ENCODE measurements around the gene EPHA6.

EPHA6 gene

GRCh38 chr3:96813820-96814650 is at the start of gene EPHA6:
EPHA6 (plus strand) TSS chr3:96814594.
- no peak for TF ChIP-seq CTCF (IDR thresholded peaks at IDR 0.05; ENCODE audit: low read depth, low read length)
- peak within 1 kb of the TSS; percentile 53 for H3K4me3 ChIP-seq (ENCODE audit: low read depth, low read length)

GRCh38 chr3:96776818-96777217 is 37.6 kb upstream of the EPHA6 start:
- H3K4me3 ChIP-seq (ENCODE audit: low read depth, low read length): no peak overlapping the region
- TF ChIP-seq CTCF (IDR thresholded peaks at IDR 0.05; ENCODE audit: low read depth, low read length): no peak

- no peak overlapping the region for H3K4me3 ChIP-seq (ENCODE audit: low read depth, low read length)
- no peak for TF ChIP-seq CTCF (IDR thresholded peaks at IDR 0.05; ENCODE audit: low read depth, low read length)
Observed at GRCh38 chr3:96779810-96780209, 34.6 kb upstream of the EPHA6 start.

- TF ChIP-seq CTCF (IDR thresholded peaks at IDR 0.05; ENCODE audit: low read depth, low read length): no peak
- H3K4me3 ChIP-seq (ENCODE audit: low read depth, low read length): no peak overlapping the region
Observed at GRCh38 chr3:96796101-96796500, 18.3 kb upstream of the EPHA6 start.

GRCh38 chr3:96803870-96804269 is 10.5 kb upstream of the EPHA6 start:
- H3K4me3 ChIP-seq (ENCODE audit: low read depth, low read length): no peak overlapping the region
- no peak for TF ChIP-seq CTCF (IDR thresholded peaks at IDR 0.05; ENCODE audit: low read depth, low read length)

GRCh38 chr3:96806341-96806740 is 8.1 kb upstream of the EPHA6 start:
- H3K4me3 ChIP-seq (ENCODE audit: low read depth, low read length): no peak overlapping the region

More at GRCh38 chr3:96806341-96806740, 8.1 kb upstream of the EPHA6 start:
- TF ChIP-seq CTCF (IDR thresholded peaks at IDR 0.05; ENCODE audit: low read depth, low read length): no peak
